ENCODE results near the gene ATRN. TPM values are rescaled to one million over a fixed set of nuclear protein-coding genes. Genes with fewer than 3 reads are reported as not detected.

The ATRN gene
- total and polyA plus RNA-seq, 2 of the 8 experiments (the other 6 are each of a cell fraction or from before 2014, with no cell fraction given), result 12.0 to 17.4 TPM

DNA sequence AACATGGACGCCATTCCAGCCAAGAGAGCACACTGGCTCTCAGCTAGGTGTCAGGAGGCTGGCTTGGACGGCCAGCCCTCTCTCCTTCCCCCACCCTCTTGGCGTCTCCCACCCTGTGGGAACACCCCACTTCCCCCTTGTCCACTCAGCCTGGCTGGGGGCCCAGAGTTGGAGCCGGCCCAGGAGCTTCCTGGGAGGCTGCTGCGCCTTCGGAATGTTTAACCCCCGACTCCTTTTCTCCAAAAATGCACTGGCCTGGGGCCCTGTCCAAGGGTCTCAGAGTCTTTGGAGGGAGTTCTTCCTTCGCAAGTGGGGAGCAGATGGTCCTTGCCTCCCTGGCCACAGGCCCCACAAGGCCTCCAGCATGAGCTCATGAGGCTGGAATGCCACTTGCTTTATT is 206.9 kb downstream of the ATRN start:
- Histone ChIP-seq H4K91ac (replicated peaks; ENCODE audit: insufficient read length, low read length) (no peak overlapping the region), H3K23ac (ENCODE audit: insufficient read length) (no peak overlapping the region), H3K79me1 (ENCODE audit: low read depth, low read length) (no peaks in the 10 kb centered on the region), H3K9me3 (ENCODE audit: insufficient read depth in 2 of 2, low read depth in 1 of 2, low read length in 1 of 2) (no peaks in the 10 kb centered on the region), H4K5ac (ENCODE audit: insufficient read length, low read depth, low read length) (no peak overlapping the region), H3K27ac (ENCODE audit: low read depth, low read length) (no peak overlapping the region), H3K9ac (replicated peaks in 1 of 4; ENCODE audit: extremely low read depth in 1 of 4, low read depth in 3 of 4, low read length in 3 of 4) (no peak overlapping the region), H3K23me2 (ENCODE audit: low read depth, low read length) (peaks cover 15% of the 10 kb centered on the region), H2BK120ac (replicated peaks; ENCODE audit: low read depth, low read length) (no peak overlapping the region), H2BK15ac (ENCODE audit: low read length) (no peak overlapping the region), H2BK5ac (ENCODE audit: low read depth, low read length) (no peak overlapping the region), H2BK12ac (ENCODE audit: low read depth, low read length) (no peak overlapping the region), H2AK5ac (ENCODE audit: low read depth, low read length) (no peak overlapping the region), H3K4me2 (ENCODE audit: insufficient read depth in 1 of 2, low read depth in 2 of 2, low read length in 2 of 2) (no peak overlapping the region), H3K14ac (ENCODE audit: insufficient read length) (no peak overlapping the region), H2BK20ac (ENCODE audit: low read length) (no peak overlapping the region), H3K56ac (replicated peaks; ENCODE audit: insufficient read length, low read depth, low read length) (no peak overlapping the region), H3K27me3 (replicated peaks in 1 of 4; ENCODE audit: control insufficient read depth in 3 of 4, extremely low read depth in 1 of 4, insufficient read depth in 3 of 4, low read length in 3 of 4) (peaks cover 0 to 21% (median 12%) of the 10 kb centered on the region in 4 experiments; a peak in 5 of 7 replicates), H3K36me3 (ENCODE audit: control insufficient read depth in 2 of 4, insufficient read depth in 4 of 4, low read length in 3 of 4) (no peaks in the 10 kb centered on the region), H3K4me1 (replicated peaks in 1 of 4; ENCODE audit: control insufficient read depth in 3 of 4, insufficient read depth in 4 of 4, low read length in 3 of 4) (peaks cover 2 to 21% (median 14%) of the 10 kb centered on the region in 4 experiments), H2AFZ (ENCODE audit: low read length) (no peak overlapping the region), H3K79me2 (ENCODE audit: control insufficient read depth in 1 of 2, insufficient read depth in 2 of 2, low read length in 2 of 2) (no peaks in the 10 kb centered on the region), H4K8ac (ENCODE audit: extremely low read depth, insufficient read depth, low read length) (no peak overlapping the region; the same call in 1 of the 2 replicates), H3K4ac (replicated peaks; ENCODE audit: insufficient read length, low read depth, low read length) (no peak overlapping the region), H3K18ac (ENCODE audit: extremely low read depth, low read length) (no peak overlapping the region), H4K20me1 (replicated peaks in 1 of 2; ENCODE audit: control insufficient read depth in 1 of 2, insufficient read depth in 2 of 2, low read length in 2 of 2) (no peaks in the 10 kb centered on the region), H3K4me3 (ENCODE audit: extremely low read depth in 1 of 4, insufficient read depth in 2 of 4, low read depth in 3 of 4, low read length in 4 of 4) (no peak overlapping the region)
- 87% methylated on average over 7 of the region's 8 CpGs; no CpG with 5 or more reads in 1 of the 2 experiments for WGBS, 2 experiments (ENCODE audit: extremely low coverage in 1 of 2, insufficient coverage in 1 of 2, insufficient read length in 1 of 2, insufficient replicate concordance in 2 of 2, low coverage in 1 of 2, low lambda C conversion rate in 2 of 2, missing lambda C conversion rate in 1 of 2)
- no peak for DNase-seq (ENCODE audit: low read depth in 1 of 2, low spot score in 2 of 2)
- TF ChIP-seq GTF2F1 (IDR thresholded peaks at IDR 0.05; ENCODE audit: borderline replicate concordance, low read depth, low read length) (no peak), E2F6 (IDR thresholded peaks at IDR 0.05) (0 out of 2 replicates have a peak, but pooled peaks have one; percentile 21), SIRT6 (IDR thresholded peaks at IDR 0.05; ENCODE audit: low read length) (no peak)
- POLR2A ChIA-PET (ENCODE audit: partially characterized antibody), result interaction anchor here (0.6 to 1.4 kb wide), 3 partner anchors 47 to 75 kb away, joined by 3 read pairs; no protein-coding TSS in a partner anchor
- CTCF ChIA-PET (ENCODE audit: partially characterized antibody), result interaction anchor here (0.8 to 45.1 kb wide), 16 partner anchors 10 to 115 kb away, joined by 3 to 1432 read pairs (median 6); partner anchors contain the start of genes ADAM33, GFRA4 and SIGLEC1
- no peak for FAIRE-seq

Data from H1 (cell line).